ENCODE measurements around the gene HSPB9. TPM values are rescaled to one million over a fixed set of nuclear protein-coding genes. Genes with fewer than 3 reads are reported as not detected.
A peak's percentile ranks its signal among the peaks of the same experiment; 100 is the strongest.

Gene HSPB9
- total and polyA plus RNA-seq, 2 of the 8 experiments (the other 6 are each of a cell fraction or from before 2014, with no cell fraction given) = 0.27 to 0.30 TPM

GRCh38 chr17:42101513-42102292, 20.9 kb upstream of the HSPB9 start:
- Histone ChIP-seq H4K5ac (ENCODE audit: insufficient read length, low read depth, low read length) (no peak overlapping the region), H2BK5ac (ENCODE audit: low read depth, low read length) (0 out of 2 replicates have a peak overlapping the region, but pooled peaks have one; percentile 37), H3K79me1 (ENCODE audit: low read depth, low read length) (no peaks in the 10 kb centered on the region), H4K8ac (ENCODE audit: extremely low read depth, insufficient read depth, low read length) (peak overlapping the region; percentile 75; the same call in 1 of the 2 replicates), H3K9me3 (ENCODE audit: insufficient read depth in 2 of 2, low read depth in 1 of 2, low read length in 1 of 2) (no peaks in the 10 kb centered on the region), H4K20me1 (replicated peaks in 1 of 2; ENCODE audit: control insufficient read depth in 1 of 2, insufficient read depth in 2 of 2, low read length in 2 of 2) (no peaks in the 10 kb centered on the region), H3K23me2 (ENCODE audit: low read depth, low read length) (peaks cover 6% of the 10 kb centered on the region; the same call in 1 of the 2 replicates), H3K36me3 (ENCODE audit: control insufficient read depth in 2 of 4, insufficient read depth in 4 of 4, low read length in 3 of 4) (no peaks in the 10 kb centered on the region), H2BK15ac (ENCODE audit: low read length) (peak overlapping the region; percentile 47; the same call in 1 of the 2 replicates), H2BK12ac (ENCODE audit: low read depth, low read length) (0 out of 2 replicates have a peak overlapping the region, but pooled peaks have one; percentile 21), H3K79me2 (ENCODE audit: control insufficient read depth in 1 of 2, insufficient read depth in 2 of 2, low read length in 2 of 2) (no peaks in the 10 kb centered on the region), H3K4me3 (ENCODE audit: extremely low read depth in 1 of 4, insufficient read depth in 2 of 4, low read depth in 3 of 4, low read length in 4 of 4) (no peak overlapping the region), H2BK120ac (replicated peaks; ENCODE audit: low read depth, low read length) (no peak overlapping the region), H3K9ac (replicated peaks in 1 of 4; ENCODE audit: extremely low read depth in 1 of 4, low read depth in 3 of 4, low read length in 3 of 4) (no peak overlapping the region), H3K18ac (ENCODE audit: extremely low read depth, low read length) (no peak overlapping the region), H4K91ac (replicated peaks; ENCODE audit: insufficient read length, low read length) (no peak overlapping the region), H3K23ac (ENCODE audit: insufficient read length) (no peak overlapping the region), H2BK20ac (ENCODE audit: low read length) (no peak overlapping the region), H2AK5ac (ENCODE audit: low read depth, low read length) (no peak overlapping the region; the same call in 1 of the 2 replicates), H3K56ac (replicated peaks; ENCODE audit: insufficient read length, low read depth, low read length) (no peak overlapping the region), H2AFZ (ENCODE audit: low read length) (0 out of 2 replicates have a peak overlapping the region, but pooled peaks have one; percentile 4), H3K27me3 (replicated peaks in 1 of 4; ENCODE audit: control insufficient read depth in 3 of 4, extremely low read depth in 1 of 4, insufficient read depth in 3 of 4, low read length in 3 of 4) (peaks cover 4 to 15% (median 15%) of the 10 kb centered on the region in 4 experiments), H3K4me2 (ENCODE audit: insufficient read depth in 1 of 2, low read depth in 2 of 2, low read length in 2 of 2) (no peak overlapping the region), H3K14ac (ENCODE audit: insufficient read length) (no peak overlapping the region), H3K4me1 (replicated peaks in 1 of 4; ENCODE audit: control insufficient read depth in 3 of 4, insufficient read depth in 4 of 4, low read length in 3 of 4) (peaks cover 0 to 11% (median 8%) of the 10 kb centered on the region in 4 experiments; a peak in 6 of 7 replicates), H3K4ac (replicated peaks; ENCODE audit: insufficient read length, low read depth, low read length) (no peak overlapping the region), H3K27ac (ENCODE audit: low read depth, low read length) (no peak overlapping the region)
- 49% methylated on average over 14 of the region's 14 CpGs; no CpG with 5 or more reads in 1 of the 2 experiments for WGBS, 2 experiments (ENCODE audit: extremely low coverage in 1 of 2, insufficient coverage in 1 of 2, insufficient read length in 1 of 2, insufficient replicate concordance in 2 of 2, low coverage in 1 of 2, low lambda C conversion rate in 2 of 2, missing lambda C conversion rate in 1 of 2)
- POLR2A ChIA-PET (ENCODE audit: partially characterized antibody) = interaction anchor here (0.8 to 2.2 kb wide), 7 partner anchors 10 to 136 kb away, joined by 3 to 7 read pairs (median 3); partner anchors contain the start of gene DNAJC7
- DNase-seq (ENCODE audit: low read depth in 1 of 2, low spot score in 2 of 2) = peak; percentile 73 to 100
- peak; percentile 93 for FAIRE-seq
- CTCF ChIA-PET (ENCODE audit: partially characterized antibody) = interaction anchor here (0.6 to 39.4 kb wide), 28 partner anchors 11 to 873 kb away, joined by 3 to 1084 read pairs (median 5); partner anchors contain the start of genes DHX58, DNAJC7, HSPB9 and KAT2A
- TF ChIP-seq FOSL1 (IDR thresholded peaks at IDR 0.05; ENCODE audit: insufficient read depth, low read depth, low read length) (no peak), YY1 (IDR thresholded peaks at IDR 0.05; ENCODE audit: low read depth, low read length) (no peak), GABPA (IDR thresholded peaks at IDR 0.05; ENCODE audit: borderline replicate concordance, insufficient read depth, low read length) (peak; percentile 41; the same call in 1 of the 2 replicates), EZH2 (IDR thresholded peaks at IDR 0.05; ENCODE audit: low read depth, low read length, severe bottlenecking) (no peak), CTBP2 (IDR thresholded peaks at IDR 0.05; ENCODE audit: borderline replicate concordance, insufficient read depth, insufficient read length, low read length) (no peak), TAF7 (optimal IDR thresholded peaks at IDR 0.05; ENCODE audit: borderline replicate concordance, low read depth, low read length) (no peak), JUND (IDR thresholded peaks at IDR 0.05; ENCODE audit: low read length) (peak; percentile 75)
- TF ChIP-seq, protein P1, sequence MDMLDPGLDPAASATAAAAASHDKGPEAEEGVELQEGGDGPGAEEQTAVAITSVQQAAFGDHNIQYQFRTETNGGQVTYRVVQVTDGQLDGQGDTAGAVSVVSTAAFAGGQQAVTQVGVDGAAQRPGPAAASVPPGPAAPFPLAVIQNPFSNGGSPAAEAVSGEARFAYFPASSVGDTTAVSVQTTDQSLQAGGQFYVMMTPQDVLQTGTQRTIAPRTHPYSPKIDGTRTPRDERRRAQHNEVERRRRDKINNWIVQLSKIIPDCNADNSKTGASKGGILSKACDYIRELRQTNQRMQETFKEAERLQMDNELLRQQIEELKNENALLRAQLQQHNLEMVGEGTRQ (IDR thresholded peaks at IDR 0.05; ENCODE audit: low read length) = 0 out of 2 replicates have a peak, but pooled peaks have one; percentile 21

All from H1 (cell line).